Measurements from ENCODE around the gene AVPR1B.
"Not testable (repeated sequence)": the region's sequence is repeated elsewhere in the genome, so short reads cannot be mapped to it uniquely, and the experiment has no call there.

The AVPR1B gene

GRCh38 chr1:206080026-206080820 lies 37.0 kb downstream of the AVPR1B start:
- no peak for DNase-seq

GRCh38 chr1:206079135-206079534 lies 38.1 kb downstream of the AVPR1B start:
- DNase-seq: no peak

GRCh38 chr1:206075786-206076755 lies 41.1 kb downstream of the AVPR1B start:
- DNase-seq: no peak

- no peak for DNase-seq
Observed at GRCh38 chr1:206074839-206075238, 42.3 kb downstream of the AVPR1B start.

- no peak for DNase-seq
Observed at GRCh38 chr1:206070627-206071304, 46.4 kb downstream of the AVPR1B start.

- no peak for DNase-seq
Observed at GRCh38 chr1:206068314-206068713, 48.9 kb downstream of the AVPR1B start.

GRCh38 chr1:206067486-206068227 lies 49.5 kb downstream of the AVPR1B start:
- DNase-seq: no peak

- DNase-seq: peak; percentile 35
Observed at GRCh38 chr1:206066479-206067171, 50.6 kb downstream of the AVPR1B start.

- DNase-seq: no peak
Observed at GRCh38 chr1:206065547-206066145, 51.5 kb downstream of the AVPR1B start.

GRCh38 chr1:206064501-206064900 lies 52.7 kb downstream of the AVPR1B start:
- DNase-seq: not testable (repeated sequence)

GRCh38 chr1:206064001-206064400 lies 53.2 kb downstream of the AVPR1B start:
- DNase-seq: not testable (repeated sequence)

GRCh38 chr1:206062464-206062863 lies 54.7 kb downstream of the AVPR1B start:
- no peak for DNase-seq

GRCh38 chr1:206060844-206061243 lies 56.3 kb downstream of the AVPR1B start:
- DNase-seq: no peak
